OCI-LY1 (cell line): ENCODE measurements around the gene RMND5B.

Experiments
- CTCF ChIP-seq: fragments of 200-600 bp; sonication (generic), shearing (Covaris generic); IDR thresholded peaks from 2 replicates; pipeline ENCODE4 v1.5.1; 2017; ENCODE audit warnings: mild to moderate bottlenecking, antibody characterized with exemption, low read length, moderate library complexity, mixed read lengths
- EZH2 ChIP-seq: fragments of 200-600 bp; sonication (generic), shearing (Covaris generic); IDR thresholded peaks from 2 replicates; pipeline ENCODE4 v1.8.0; 2017; ENCODE audit warnings: borderline replicate concordance, mixed run types, mild to moderate bottlenecking, antibody characterized with exemption, low read length, moderate library complexity, mixed read lengths

DNA sequence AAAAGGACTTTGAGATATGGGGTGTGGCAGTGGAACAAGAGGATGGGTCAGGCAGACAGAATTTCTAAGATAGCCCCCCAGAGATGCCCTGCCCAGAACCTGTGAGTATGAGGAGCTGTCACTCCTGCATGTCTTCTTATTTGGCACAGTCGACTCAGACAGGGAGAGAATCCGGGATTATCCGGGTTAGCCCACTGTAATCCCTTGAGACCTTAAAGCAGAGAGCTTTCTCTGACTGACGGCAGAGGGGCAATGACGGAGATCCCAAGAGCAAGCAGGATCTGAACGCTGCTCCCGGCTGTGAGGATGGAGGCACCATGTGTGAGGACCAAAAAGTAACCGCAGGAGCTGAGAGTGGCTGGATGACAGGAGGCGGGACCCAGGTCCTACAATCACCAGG lies 31.7 kb downstream of the RMND5B start:
- TF ChIP-seq CTCF (no peak), EZH2 (no peak)
